IMR-90 (cell line): ENCODE measurements around the gene CROT. TPM values are rescaled to one million over a fixed set of nuclear protein-coding genes. Genes with fewer than 3 reads are reported as not detected.

Source experiments
- ATAC-seq: fragments of 200-7000 bp; cut with Tn5 transposase; 2 replicates; pipeline ENCODE4 v1.9.1; 2020; ENCODE audit warnings: low read depth, mild to moderate bottlenecking, moderate library complexity
- BruUV-seq: library from RNA; stranded (reverse); fragments of 400-500 nt; replicated peaks from 2 replicates; lab custom pipeline; 2021; lab: Mats Ljungman, UMichigan
- CTCF ChIA-PET: fragments of 300-600 bp; formaldehyde crosslinking; extraction: SDS; loops from one replicate; lab custom pipeline; 2021; ENCODE audit warnings: antibody characterized with exemption; lab: Yijun Ruan, JAX
- POLR2A ChIA-PET: fragments of 300-600 bp; sonication (Branson Sonifier 250); formaldehyde crosslinking; loops from one replicate; lab custom pipeline; 2022; ENCODE audit warnings: antibody characterized with exemption; ENCODE audit not compliant: unreplicated experiment; lab: Charles Lee
- DNase-seq: peaks from one replicate; pipeline ENCODE4 v3.0.0; 2013
- H2AFZ ChIP-seq: replicated peaks from 2 replicates; pipeline ENCODE3; 2013; ENCODE audit warnings: low read length, mild to moderate bottlenecking; ENCODE audit not compliant: poor library complexity
- H2AK5ac ChIP-seq: 2 replicates; pipeline ENCODE4 v1.6.1; 2013; ENCODE audit warnings: low read depth, low read length, inconsistent platforms
- H2AK9ac ChIP-seq: replicated peaks from 2 replicates; pipeline ENCODE3; 2013; ENCODE audit warnings: mild to moderate bottlenecking, low read depth, low read length, moderate library complexity; ENCODE audit not compliant: poor library complexity
- H2BK120ac ChIP-seq: 2 replicates; pipeline ENCODE4 v1.6.1; 2013; ENCODE audit warnings: low read depth, low read length, inconsistent platforms
- H2BK15ac ChIP-seq: 3 replicates; pipeline ENCODE4 v1.6.1; 2013; ENCODE audit warnings: low read depth, low read length, inconsistent platforms
- H2BK20ac ChIP-seq: 2 replicates; pipeline ENCODE4 v1.6.1; 2013; ENCODE audit warnings: low read depth, mild to moderate bottlenecking, inconsistent platforms, low read length, moderate library complexity
- H2BK5ac ChIP-seq: 2 replicates; pipeline ENCODE4 v1.6.1; 2013; ENCODE audit warnings: mild to moderate bottlenecking, low read depth, low read length, inconsistent platforms; ENCODE audit not compliant: poor library complexity, severe bottlenecking
- H3K14ac ChIP-seq: replicated peaks from 2 replicates; pipeline ENCODE4 v1.6.1; 2013; ENCODE audit warnings: low read depth, low read length, inconsistent platforms
- H3K18ac ChIP-seq: 2 replicates; pipeline ENCODE4 v1.6.1; 2013; ENCODE audit warnings: low read depth, low read length, control low read depth
- H3K23ac ChIP-seq: 2 replicates; pipeline ENCODE4 v1.6.1; 2013; ENCODE audit warnings: low read depth, low read length, inconsistent platforms
- H3K27ac ChIP-seq: 2 replicates; pipeline ENCODE4 v1.5.1; 2013; ENCODE audit warnings: mild to moderate bottlenecking, control low read depth, low read length; ENCODE audit not compliant: insufficient read depth
- H3K27me3 ChIP-seq: 2 replicates; pipeline ENCODE4 v1.6.1; 2013; ENCODE audit warnings: low read length; ENCODE audit not compliant: control insufficient read depth, insufficient read depth
- H3K36me3 ChIP-seq: 2 replicates; pipeline ENCODE4 v1.6.1; 2013; ENCODE audit warnings: low read length, mixed read lengths; ENCODE audit not compliant: control insufficient read depth, insufficient read depth
- H3K4ac ChIP-seq: 2 replicates; pipeline ENCODE4 v1.6.1; 2013; ENCODE audit warnings: low read depth, low read length, inconsistent platforms
- H3K4me1 ChIP-seq: 2 replicates; pipeline ENCODE4 v1.6.1; 2013; ENCODE audit warnings: low read length, mixed read lengths; ENCODE audit not compliant: control insufficient read depth, insufficient read depth
- H3K4me2 ChIP-seq: 2 replicates; pipeline ENCODE4 v1.6.1; 2013; ENCODE audit warnings: low read depth, mild to moderate bottlenecking, control low read depth, low read length, moderate library complexity
- H3K4me3 ChIP-seq: 2 replicates; pipeline ENCODE4 v1.5.1; 2013; ENCODE audit warnings: low read depth, mild to moderate bottlenecking, control low read depth, low read length, moderate library complexity; ENCODE audit not compliant: insufficient read depth
- H3K56ac ChIP-seq: 2 replicates; pipeline ENCODE4 v1.6.1; 2013; ENCODE audit warnings: low read length, inconsistent platforms; ENCODE audit not compliant: insufficient read depth; ENCODE audit errors: extremely low read depth
- H3K79me1 ChIP-seq, 2 experiments: 2 replicates each; pipeline ENCODE4 v1.6.1; 2013; ENCODE audit warnings: low read length in 2 of 2, inconsistent platforms in 1 of 2, low read depth in 1 of 2
- H3K9ac ChIP-seq: 2 replicates; pipeline ENCODE4 v1.6.1; 2013; ENCODE audit warnings: low read depth, low read length, control low read depth
- H3K9me1 ChIP-seq: 2 replicates; pipeline ENCODE4 v1.6.1; 2013; ENCODE audit warnings: low read length, inconsistent platforms; ENCODE audit not compliant: insufficient read depth
- H3K9me3 ChIP-seq: 2 replicates; pipeline ENCODE4 v1.6.1; 2013; ENCODE audit warnings: low read length; ENCODE audit not compliant: control insufficient read depth, insufficient read depth
- H4K20me1 ChIP-seq: 2 replicates; pipeline ENCODE4 v1.6.1; 2013; ENCODE audit warnings: low read length, inconsistent platforms; ENCODE audit not compliant: insufficient read depth
- H4K5ac ChIP-seq: 2 replicates; pipeline ENCODE4 v1.6.1; 2013; ENCODE audit warnings: mild to moderate bottlenecking, low read depth, low read length, control low read depth
- H4K8ac ChIP-seq, 2 experiments: 2 replicates each; pipeline ENCODE4 v1.6.1; 2013; ENCODE audit warnings: low read depth in 2 of 2, low read length in 2 of 2, control low read depth in 1 of 2, inconsistent platforms in 1 of 2
- H4K91ac ChIP-seq: 2 replicates; pipeline ENCODE4 v1.6.1; 2013; ENCODE audit warnings: low read depth, low read length, inconsistent platforms; ENCODE audit not compliant: insufficient read depth
- BHLHE40 ChIP-seq: fragments of 150-350 bp; IDR thresholded peaks from 2 replicates; pipeline ENCODE4 v1.6.1; 2016; ENCODE audit warnings: mild to moderate bottlenecking, low read depth, low read length
- CEBPB ChIP-seq: IDR thresholded peaks from 2 replicates; pipeline ENCODE4 v1.6.1; 2012; ENCODE audit warnings: low read depth, low read length, improper control_type of control experiment
- CHD1 ChIP-seq: IDR thresholded peaks from 2 replicates; pipeline ENCODE4 v1.6.1; 2012; ENCODE audit warnings: low read depth, low read length, improper control_type of control experiment
- ELK1 ChIP-seq: fragments of 150-350 bp; IDR thresholded peaks from 2 replicates; pipeline ENCODE4 v1.6.1; 2016; ENCODE audit warnings: low read depth, mild to moderate bottlenecking, low read length, moderate library complexity, borderline replicate concordance
- FOS ChIP-seq: fragments of 150-350 bp; IDR thresholded peaks from 2 replicates; pipeline ENCODE4 v1.6.1; 2016; ENCODE audit warnings: low read depth, low read length
- MAFK ChIP-seq: IDR thresholded peaks from 2 replicates; pipeline ENCODE4 v1.6.1; 2012; ENCODE audit warnings: low read depth, low read length, improper control_type of control experiment
- MAZ ChIP-seq: IDR thresholded peaks from 2 replicates; pipeline ENCODE4 v1.6.1; 2012; ENCODE audit warnings: low read depth, mild to moderate bottlenecking, low read length, improper control_type of control experiment, moderate library complexity, borderline replicate concordance
- MXI1 ChIP-seq: IDR thresholded peaks from 2 replicates; pipeline ENCODE4 v1.6.1; 2012; ENCODE audit warnings: low read depth, mild to moderate bottlenecking, low read length, moderate library complexity, borderline replicate concordance
- NFE2L2 ChIP-seq: fragments of 150-350 bp; IDR thresholded peaks from 2 replicates; pipeline ENCODE4 v1.6.1; 2016; ENCODE audit warnings: low read depth, mild to moderate bottlenecking, low read length
- POLR2A ChIP-seq: IDR thresholded peaks from 2 replicates; pipeline ENCODE4 v1.6.1; 2012; ENCODE audit warnings: mild to moderate bottlenecking, low read depth, low read length
- RAD21 ChIP-seq: IDR thresholded peaks from 2 replicates; pipeline ENCODE4 v1.6.1; 2012; ENCODE audit warnings: low read length, improper control_type of control experiment
- RCOR1 ChIP-seq: IDR thresholded peaks from 2 replicates; pipeline ENCODE4 v1.6.1; 2012; ENCODE audit warnings: mild to moderate bottlenecking, low read length, improper control_type of control experiment; ENCODE audit not compliant: insufficient replicate concordance
- RFX5 ChIP-seq: IDR thresholded peaks from 2 replicates; pipeline ENCODE4 v1.8.0; 2012; ENCODE audit warnings: low read depth, mild to moderate bottlenecking, low read length, moderate library complexity
- SMC3 ChIP-seq: fragments of 150-350 bp; IDR thresholded peaks from 2 replicates; pipeline ENCODE4 v1.6.1; 2016; ENCODE audit warnings: low read depth, mild to moderate bottlenecking, antibody characterized with exemption, low read length, moderate library complexity
- WGBS, 2 experiments: methylation state at CpG; one replicate each; pipeline versions ENCODE4 v1.1.5 to v1.1.7; 2013; ENCODE audit warnings: missing lambda C conversion rate in 2 of 2; ENCODE audit not compliant: insufficient read length in 1 of 2; ENCODE audit errors: extremely low coverage in 2 of 2; 5-methylcytosine and 5-hydroxymethylcytosine counted together
- dilution Hi-C: fragments of 300-500 bp; cut with HindIII; formaldehyde crosslinking; loops from one replicate; pipeline ENCODE4 v1.14.3; 2018; ENCODE audit warnings: low sequenced_read_pairs; ENCODE audit not compliant: unreplicated experiment
- in situ Hi-C: fragments of 300-500 bp; cut with MboI; formaldehyde crosslinking; loops from 3 replicates; pipeline ENCODE4 v1.14.3; 2019; ENCODE audit warnings: low sequenced_read_pairs, inconsistent platforms, mixed read lengths
- intact Hi-C: fragments of 100-400 bp; cut with micrococcal nuclease; formaldehyde crosslinking; loops from 2 replicates; pipeline ENCODE4 v1.10.0; 2022
- polyA plus RNA-seq, 3 experiments: library from polyadenylated mRNA; depleted of rRNA; stranded (reverse); fragments of >200 nt; gene quantifications; 2 replicates each; pipeline ENCODE4 v1.2.3, GENCODE V29; 2012; ENCODE audit warnings: low replicate concordance in 1 of 3
- total RNA-seq: library from RNA; depleted of rRNA; stranded (reverse); fragments of >200 nt; gene quantifications from 2 replicates; pipeline ENCODE4 v1.2.3, GENCODE V29; 2012
- TF ChIP-seq, protein P1 (sequence below): conservative IDR thresholded peaks from 2 replicates; pipeline ENCODE4 v1.5.1; 2012; ENCODE audit warnings: mild to moderate bottlenecking, low read depth, low read length, improper control_type of control experiment
- TF ChIP-seq, protein P2 (sequence below): fragments of 150-350 bp; IDR thresholded peaks from 2 replicates; pipeline ENCODE4 v1.6.1; 2017; ENCODE audit warnings: mild to moderate bottlenecking, antibody characterized with exemption, low read length, low read depth

The CROT gene
- total and polyA plus RNA-seq, 2 of the 4 experiments (the other 2 are of a cell fraction) = 7.5 to 10.0 TPM

GRCh38 chr7:87395442-87396020 lies 50.1 kb downstream of the CROT start:
- Histone ChIP-seq H2AFZ (no peak overlapping the region), H2AK9ac (no peak overlapping the region), H3K27me3 (no peaks in the 10 kb centered on the region), H3K36me3 (peaks cover 11% of the 10 kb centered on the region; the same call in 1 of the 2 replicates), H4K8ac (no peak overlapping the region), H3K18ac (no peak overlapping the region), H2BK20ac (no peak overlapping the region), H4K91ac (no peak overlapping the region), H2BK15ac (no peak overlapping the region), H3K9me1 (peaks cover 7% of the 10 kb centered on the region), H3K9ac (no peak overlapping the region), H3K27ac (no peak overlapping the region), H2AK5ac (no peak overlapping the region), H4K20me1 (no peaks in the 10 kb centered on the region), H3K79me1 (no peaks in the 10 kb centered on the region), H2BK5ac (no peak overlapping the region), H3K4me3 (no peak overlapping the region), H3K4me2 (no peak overlapping the region), H3K56ac (no peak overlapping the region), H4K5ac (no peak overlapping the region), H3K4ac (no peak overlapping the region), H3K23ac (no peak overlapping the region), H3K4me1 (peaks cover 9% of the 10 kb centered on the region), H3K14ac (no peak overlapping the region), H3K9me3 (peaks cover 2% of the 10 kb centered on the region; the same call in 1 of the 2 replicates), H2BK120ac (no peak overlapping the region)
- ATAC-seq = no peak
- ChIA-PET CTCF (no interaction called here), POLR2A (no interaction called here)
- TF ChIP-seq CEBPB (no peak), NFE2L2 (no peak), MAFK (no peak), FOS (no peak), SMC3 (no peak), RFX5 (no peak), POLR2A (no peak), RCOR1 (no peak), MXI1 (no peak), BHLHE40 (no peak), ELK1 (no peak), MAZ (no peak), CHD1 (no peak), RAD21 (no peak)
- TF ChIP-seq, protein P1, sequence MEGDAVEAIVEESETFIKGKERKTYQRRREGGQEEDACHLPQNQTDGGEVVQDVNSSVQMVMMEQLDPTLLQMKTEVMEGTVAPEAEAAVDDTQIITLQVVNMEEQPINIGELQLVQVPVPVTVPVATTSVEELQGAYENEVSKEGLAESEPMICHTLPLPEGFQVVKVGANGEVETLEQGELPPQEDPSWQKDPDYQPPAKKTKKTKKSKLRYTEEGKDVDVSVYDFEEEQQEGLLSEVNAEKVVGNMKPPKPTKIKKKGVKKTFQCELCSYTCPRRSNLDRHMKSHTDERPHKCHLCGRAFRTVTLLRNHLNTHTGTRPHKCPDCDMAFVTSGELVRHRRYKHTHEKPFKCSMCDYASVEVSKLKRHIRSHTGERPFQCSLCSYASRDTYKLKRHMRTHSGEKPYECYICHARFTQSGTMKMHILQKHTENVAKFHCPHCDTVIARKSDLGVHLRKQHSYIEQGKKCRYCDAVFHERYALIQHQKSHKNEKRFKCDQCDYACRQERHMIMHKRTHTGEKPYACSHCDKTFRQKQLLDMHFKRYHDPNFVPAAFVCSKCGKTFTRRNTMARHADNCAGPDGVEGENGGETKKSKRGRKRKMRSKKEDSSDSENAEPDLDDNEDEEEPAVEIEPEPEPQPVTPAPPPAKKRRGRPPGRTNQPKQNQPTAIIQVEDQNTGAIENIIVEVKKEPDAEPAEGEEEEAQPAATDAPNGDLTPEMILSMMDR = no peak
- TF ChIP-seq, protein P2, sequence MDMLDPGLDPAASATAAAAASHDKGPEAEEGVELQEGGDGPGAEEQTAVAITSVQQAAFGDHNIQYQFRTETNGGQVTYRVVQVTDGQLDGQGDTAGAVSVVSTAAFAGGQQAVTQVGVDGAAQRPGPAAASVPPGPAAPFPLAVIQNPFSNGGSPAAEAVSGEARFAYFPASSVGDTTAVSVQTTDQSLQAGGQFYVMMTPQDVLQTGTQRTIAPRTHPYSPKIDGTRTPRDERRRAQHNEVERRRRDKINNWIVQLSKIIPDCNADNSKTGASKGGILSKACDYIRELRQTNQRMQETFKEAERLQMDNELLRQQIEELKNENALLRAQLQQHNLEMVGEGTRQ = no peak
- no TSS peak for BruUV-seq
- dilution Hi-C loops (no loop called here), intact Hi-C loops (loop anchor here (5.0 kb wide), 1 partner anchor 48 kb away; the partner anchor contains the start of gene CROT), in situ Hi-C loops (no loop called here)
- DNase-seq = no peak
- WGBS, 2 experiments = no CpG with 5 or more reads among the region's 1 CpG
